Measurements from ENCODE around the gene UBE3C.
A peak's percentile ranks its signal among the peaks of the same experiment; 100 is the strongest.

Gene UBE3C

DNA sequence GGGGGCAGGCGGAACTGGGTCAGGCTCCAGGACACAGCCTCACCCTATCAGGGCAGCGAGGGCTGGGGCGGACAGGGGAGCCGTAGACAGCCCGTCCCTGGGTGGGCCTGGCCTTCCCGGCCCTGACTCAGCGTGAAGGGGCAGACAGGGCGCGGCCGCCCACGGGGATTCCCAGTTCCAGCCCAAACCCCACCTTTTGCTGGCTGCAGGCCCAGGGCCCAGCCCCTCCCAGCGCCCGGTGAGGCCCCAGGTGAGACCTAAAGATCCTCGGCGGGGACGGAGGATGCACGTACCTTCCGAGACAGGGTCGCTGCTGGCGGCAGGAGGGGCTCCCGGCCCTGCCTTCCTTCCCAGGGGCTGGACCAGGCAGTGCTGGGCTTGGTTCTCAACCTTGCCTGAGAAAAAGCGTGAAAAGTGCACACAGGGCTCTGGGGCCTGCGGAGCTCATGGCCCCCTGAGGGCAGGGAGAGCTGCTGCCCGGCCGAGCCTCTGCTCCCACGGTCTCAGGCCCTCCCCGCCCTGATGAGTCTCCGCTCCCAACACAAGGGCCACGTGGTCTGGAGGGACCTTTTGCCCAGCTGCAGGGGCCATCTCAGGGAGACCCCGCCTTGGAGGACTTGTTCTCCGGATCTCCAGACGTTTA, 154.2 kb downstream of the UBE3C start:
- DNase-seq (ENCODE audit: low spot score): no peak

DNA sequence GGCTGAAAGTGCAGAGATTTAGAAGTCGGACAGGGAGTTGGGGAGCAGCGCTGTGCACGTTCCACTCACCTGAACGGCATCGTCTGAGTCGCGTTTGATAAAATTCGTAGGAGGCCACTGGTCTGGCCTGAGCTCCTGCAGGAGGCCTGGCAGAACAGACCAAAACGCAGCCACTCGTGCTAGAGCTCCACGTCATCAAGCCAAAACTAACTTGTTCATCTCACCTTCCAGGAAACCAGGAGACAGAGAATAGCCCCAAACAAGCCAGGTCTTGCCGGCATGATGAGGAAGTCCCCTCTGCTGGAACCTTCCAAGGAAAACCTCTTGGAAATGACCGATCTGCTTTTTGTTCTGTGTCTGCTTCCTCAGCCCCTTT, 154.7 kb downstream of the UBE3C start:
- DNase-seq (ENCODE audit: low spot score): no peak

DNA sequence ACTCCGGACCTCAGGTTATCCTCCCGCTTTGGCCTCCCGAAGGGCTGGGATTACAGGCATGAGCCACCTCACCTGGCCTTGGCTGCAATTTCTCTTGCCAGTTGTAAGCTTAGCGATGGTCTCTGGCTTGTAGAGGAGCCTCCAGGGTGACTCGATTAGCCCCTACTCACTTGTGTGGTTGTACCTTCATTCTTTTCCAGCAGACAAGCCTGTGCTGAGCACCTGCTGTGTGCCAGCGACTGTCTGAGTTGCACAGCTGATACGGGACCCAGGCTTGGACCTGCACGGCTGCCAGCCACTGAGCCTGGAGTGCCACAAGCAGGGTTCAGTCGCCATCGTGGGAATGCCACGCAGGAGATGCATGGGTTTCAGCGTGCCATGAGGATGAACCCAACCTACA, 156.0 kb downstream of the UBE3C start:
- DNase-seq (ENCODE audit: low spot score): no peak

GRCh38 chr7:157295338-157295737, 156.6 kb downstream of the UBE3C start:
- no peak for DNase-seq (ENCODE audit: low spot score)

GRCh38 chr7:157297185-157297584, 158.5 kb downstream of the UBE3C start:
- no peak for DNase-seq (ENCODE audit: low spot score)

DNA sequence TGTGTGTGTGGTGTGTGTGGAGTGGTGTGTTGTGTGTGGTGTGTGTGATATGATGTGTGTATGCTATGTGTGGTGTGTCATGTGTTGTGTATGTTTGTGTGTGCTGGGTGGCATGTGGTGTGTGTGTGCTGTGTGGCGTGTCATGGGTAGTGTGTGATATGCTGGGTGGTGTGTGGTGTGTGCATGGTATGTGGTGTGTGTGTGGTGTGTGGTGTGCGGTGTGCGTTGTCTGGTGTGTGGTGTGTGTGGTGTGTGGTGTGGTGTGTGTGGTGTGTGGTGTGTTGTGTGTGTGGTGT, 160.5 kb downstream of the UBE3C start:
- no peak for DNase-seq (ENCODE audit: low spot score)

DNA sequence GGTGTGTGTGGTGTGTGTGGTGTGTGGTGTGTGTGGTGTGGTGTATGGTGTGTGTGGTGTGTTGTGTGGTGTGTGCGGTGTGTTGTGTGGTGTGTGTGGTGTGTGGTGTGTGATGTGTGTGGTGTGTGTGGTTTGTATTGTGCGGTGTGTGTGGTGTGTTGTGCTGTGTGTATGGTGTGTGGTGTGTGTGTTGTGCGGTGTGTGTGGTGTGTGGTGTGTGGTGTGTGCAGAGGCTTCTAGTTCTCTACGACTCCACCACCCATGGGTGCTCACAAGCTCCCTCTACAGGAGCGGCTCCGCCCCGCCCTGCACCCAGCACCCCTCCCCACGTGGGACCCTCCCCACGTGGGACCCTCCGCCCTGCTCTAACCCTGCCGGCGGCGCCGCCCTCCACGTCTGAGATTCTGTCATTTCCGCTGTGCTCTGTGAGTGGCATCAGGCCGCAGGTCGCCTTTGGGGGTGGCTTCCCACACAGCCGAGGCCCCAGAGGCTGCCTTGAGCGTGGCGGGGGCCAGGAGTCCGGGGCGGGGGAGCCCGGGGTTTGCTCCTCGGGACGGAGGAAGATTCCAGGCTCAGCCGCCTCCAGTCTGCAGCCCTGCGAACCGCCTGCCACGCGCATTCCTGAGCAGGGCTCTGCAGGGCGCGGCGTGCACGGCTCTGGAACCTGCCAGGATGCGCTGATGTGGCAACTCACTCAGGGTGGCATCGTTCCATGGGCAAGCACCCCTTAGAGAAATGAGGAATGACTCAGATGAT, 161.1 kb downstream of the UBE3C start:
- DNase-seq (ENCODE audit: low spot score): peak; percentile 25

- DNase-seq (ENCODE audit: low spot score): no peak
Observed at GRCh38 chr7:157300369-157300825, 161.7 kb downstream of the UBE3C start.

DNA sequence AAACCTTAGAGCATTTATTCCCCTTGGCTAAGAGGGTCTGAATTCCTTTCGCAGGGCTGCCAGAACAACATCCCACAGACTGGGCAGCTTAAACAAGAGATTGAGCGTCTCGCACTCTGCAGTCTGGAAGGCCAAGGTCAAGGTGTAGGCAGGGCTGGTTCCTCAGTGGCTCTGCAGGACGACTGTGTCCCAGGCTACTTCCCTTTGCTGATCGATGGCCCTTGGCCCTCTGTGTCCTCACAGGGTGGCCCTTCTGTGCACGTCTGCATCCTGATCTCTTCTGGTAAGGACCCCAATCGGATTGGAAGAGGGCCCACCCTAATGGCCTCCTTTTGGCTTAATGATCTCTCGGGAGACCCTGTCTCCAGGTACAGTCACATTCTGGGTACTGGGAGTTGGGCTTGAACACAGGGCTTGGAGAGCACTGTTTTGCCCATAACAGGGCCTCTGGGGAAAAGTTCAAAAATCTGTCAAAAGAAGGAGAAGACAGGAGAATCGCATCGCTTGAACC, 162.9 kb downstream of the UBE3C start:
- no peak for DNase-seq (ENCODE audit: low spot score)

DNA sequence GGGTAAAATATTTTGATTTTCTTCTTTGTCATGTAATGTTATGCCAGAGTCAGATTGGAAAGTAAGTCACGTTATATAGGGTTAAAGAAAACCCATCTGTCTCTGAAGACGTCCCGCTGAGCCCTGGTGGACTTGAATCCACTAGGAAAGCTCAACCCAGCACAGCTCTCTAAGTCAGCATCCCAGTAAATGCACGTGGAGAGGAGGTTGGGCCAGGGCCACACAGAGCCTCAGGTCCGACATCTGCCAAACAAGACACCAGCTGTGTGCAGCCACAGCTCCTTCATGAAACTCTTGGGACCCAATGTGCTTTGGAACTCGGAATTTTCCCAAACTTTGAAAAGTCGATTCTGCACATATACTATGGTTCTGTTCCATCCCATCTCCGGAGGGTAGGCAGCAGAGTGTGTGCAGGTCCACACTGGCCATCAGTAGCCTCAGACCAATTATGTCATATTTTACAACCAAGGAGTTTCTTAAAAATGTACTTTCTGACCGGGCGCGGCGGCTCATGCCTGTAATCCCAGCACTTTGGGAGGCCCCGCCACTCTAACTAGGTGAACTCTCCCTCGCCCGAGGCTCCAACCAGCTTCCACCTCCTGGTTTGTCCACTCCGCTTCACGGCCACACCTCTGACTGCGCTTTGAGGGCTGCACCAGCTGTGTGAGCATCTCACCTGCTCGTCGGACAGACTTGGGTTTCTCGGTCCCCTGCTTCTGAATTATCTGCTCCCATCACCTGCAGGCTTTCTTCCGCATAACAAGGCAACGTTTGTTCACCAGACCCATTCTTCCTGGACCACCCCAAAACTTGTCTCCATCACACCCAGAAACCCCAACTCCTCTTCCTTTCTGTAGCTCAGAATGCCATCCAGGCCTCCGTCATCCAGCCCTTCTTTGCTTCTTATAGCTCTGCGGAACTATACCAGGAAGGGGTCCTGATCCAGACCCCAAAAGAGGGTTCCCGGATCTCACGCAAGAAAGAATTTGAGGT, 168.4 kb downstream of the UBE3C start:
- no peak for DNase-seq (ENCODE audit: low spot score)

- no peak for DNase-seq (ENCODE audit: low spot score)
Observed at GRCh38 chr7:157309988-157310668, 171.4 kb downstream of the UBE3C start.

- no peak for DNase-seq (ENCODE audit: low spot score)
Observed at GRCh38 chr7:157310676-157311185, 172.0 kb downstream of the UBE3C start.

DNA sequence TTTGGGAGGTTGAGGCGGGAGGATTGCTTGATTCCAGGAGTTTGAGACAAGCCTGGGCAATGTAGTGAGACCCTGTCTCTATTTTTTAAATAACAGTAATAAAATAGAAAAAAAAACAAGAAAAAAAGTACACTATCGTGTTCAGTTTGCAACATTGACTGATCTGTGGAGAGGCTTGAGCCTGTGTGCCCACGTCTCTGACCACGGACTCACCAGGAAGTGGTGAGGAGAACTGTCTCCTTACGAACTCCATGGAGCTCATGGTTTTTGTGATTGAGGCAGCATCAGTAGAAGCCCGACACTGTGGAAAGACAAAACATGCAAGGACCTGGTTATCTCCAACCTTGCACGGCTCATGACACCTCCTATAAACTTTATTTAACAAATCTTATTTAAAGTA, 174.2 kb downstream of the UBE3C start:
- no peak for DNase-seq (ENCODE audit: low spot score)

- DNase-seq (ENCODE audit: low spot score): no peak
Observed at GRCh38 chr7:157313645-157314044, 174.9 kb downstream of the UBE3C start.

DNA sequence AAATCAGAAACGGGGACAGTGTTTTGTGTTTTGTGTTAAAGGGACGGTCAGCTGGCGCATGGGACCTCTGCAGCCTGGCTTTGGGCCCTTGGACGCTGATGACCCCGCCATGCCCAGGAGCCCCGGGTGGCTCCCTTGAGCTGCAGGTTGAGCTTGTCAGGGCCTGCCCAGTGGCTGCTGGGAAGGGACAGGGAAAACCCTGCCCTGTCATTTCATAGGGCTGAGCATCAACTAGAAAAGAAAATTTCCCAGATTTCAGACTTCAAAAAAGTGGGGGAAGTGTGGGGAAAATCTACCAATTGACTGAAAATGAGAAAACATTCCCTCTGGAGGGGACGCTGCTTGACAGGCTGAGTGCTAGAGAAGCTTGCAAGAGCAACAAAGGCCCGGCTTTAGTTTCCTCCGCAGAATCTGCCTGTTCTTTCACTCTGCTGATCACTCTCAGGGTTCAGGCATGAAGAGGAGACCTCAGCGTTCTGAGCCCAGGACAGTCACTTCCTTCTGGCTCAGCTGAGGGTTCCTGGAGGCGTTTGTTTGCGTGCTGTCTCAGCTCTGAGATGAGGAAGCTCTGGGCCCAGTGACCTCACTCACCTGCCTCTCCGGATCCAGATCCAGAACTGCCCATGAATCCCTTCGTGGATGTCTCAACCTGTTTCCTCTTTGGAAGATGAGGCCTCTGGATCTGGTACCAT, 179.4 kb downstream of the UBE3C start:
- DNase-seq (ENCODE audit: low spot score): no peak

Measured in CD4-positive, alpha-beta T cell treated with Interleukin-6 at 100 ng/mL for 8 hours (primary cell).